GM12864 (cell line): Measurements from ENCODE around the gene NUP210.
"Not testable (repeated sequence)": the region's sequence is repeated elsewhere in the genome, so short reads cannot be mapped to it uniquely, and the experiment has no call there.

Source experiments
- DNase-seq: peaks from one replicate; pipeline ENCODE4 v3.0.0-alpha.2; 2011; ENCODE audit warnings: low read depth
- H3K4me3 ChIP-seq: 2 replicates; pipeline ENCODE4 v1.5.1; 2011; ENCODE audit warnings: mild to moderate bottlenecking, low read depth, low read length, control low read depth
- CTCF ChIP-seq: IDR thresholded peaks from 2 replicates; pipeline ENCODE4 v1.5.1; 2011; ENCODE audit warnings: low read depth, mild to moderate bottlenecking, moderate library complexity, low read length, control low read depth, inconsistent platforms; ENCODE audit errors: missing control alignments

The NUP210 gene

GRCh38 chr3:13379201-13379830 is 40.8 kb downstream of the NUP210 start:
- TF ChIP-seq CTCF = no peak
- H3K4me3 ChIP-seq = no peak overlapping the region
- DNase-seq = no peak

- no peak overlapping the region for H3K4me3 ChIP-seq
- TF ChIP-seq CTCF = no peak
- DNase-seq = no peak
Observed at GRCh38 chr3:13378155-13378554, 42.0 kb downstream of the NUP210 start.

GRCh38 chr3:13377741-13378140 is 42.4 kb downstream of the NUP210 start:
- not testable (repeated sequence) for H3K4me3 ChIP-seq, DNase-seq

DNA sequence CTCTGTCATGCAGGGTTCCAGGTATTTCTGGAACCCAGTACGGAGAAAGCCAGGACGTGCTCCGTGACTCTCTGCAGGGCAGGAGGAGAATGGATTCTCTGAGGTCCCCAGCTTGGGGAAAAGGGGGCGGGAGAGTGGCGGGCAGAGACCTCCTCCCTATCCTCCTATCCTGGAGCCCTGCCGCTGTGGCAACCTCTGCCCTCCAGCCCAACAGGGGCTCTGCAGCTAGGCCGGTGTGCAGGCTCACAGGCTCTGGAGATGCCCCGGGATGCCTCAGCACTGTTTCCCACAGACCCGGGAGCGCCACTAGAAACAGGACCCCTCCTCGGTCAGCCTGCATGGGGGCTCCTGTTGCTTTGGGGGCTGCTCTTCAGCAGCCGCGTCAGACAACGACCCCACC is 43.1 kb downstream of the NUP210 start:
- TF ChIP-seq CTCF = no peak
- no peak overlapping the region for H3K4me3 ChIP-seq
- DNase-seq = no peak

DNA sequence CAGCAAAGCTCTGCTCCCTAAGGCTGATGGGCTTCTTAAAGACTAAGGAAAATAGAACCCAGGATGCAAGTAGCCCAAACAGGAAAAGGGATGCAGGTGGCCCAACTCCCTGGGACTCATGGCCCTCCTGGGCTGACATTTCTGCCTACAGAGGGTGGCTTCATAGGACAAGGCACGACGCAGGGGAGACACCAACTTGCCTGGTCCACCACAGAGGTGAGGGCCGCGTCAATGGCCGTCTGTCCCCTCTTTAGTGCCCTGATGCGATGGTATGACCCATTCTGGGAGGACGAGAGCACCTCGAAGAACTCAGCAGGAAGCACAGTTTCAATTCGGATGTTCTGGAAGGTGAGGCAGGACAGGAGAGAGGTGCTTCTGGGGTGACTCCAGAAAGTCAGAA is 44.0 kb downstream of the NUP210 start:
- no peak overlapping the region for H3K4me3 ChIP-seq
- TF ChIP-seq CTCF = no peak
- DNase-seq = no peak

DNA sequence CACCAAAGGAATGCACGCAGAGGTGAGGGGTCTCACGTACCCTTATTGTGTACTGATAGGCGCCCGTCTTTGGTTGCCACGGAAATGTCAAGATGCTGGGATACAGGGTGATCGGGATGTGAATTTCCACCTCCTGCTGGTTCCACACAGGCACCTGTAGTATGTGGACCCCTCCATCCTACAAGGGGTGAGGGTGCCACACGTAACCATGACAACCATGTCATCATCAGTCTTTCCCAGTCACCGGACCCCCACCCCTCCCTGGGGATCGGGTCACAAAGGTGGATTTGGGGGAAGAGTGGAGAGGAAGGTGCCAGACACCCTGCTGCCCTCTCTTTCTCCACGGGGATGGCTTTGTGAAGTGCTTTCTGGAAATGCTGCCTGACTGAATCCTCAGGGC is 44.7 kb downstream of the NUP210 start:
- H3K4me3 ChIP-seq = no peak overlapping the region
- no peak for TF ChIP-seq CTCF
- DNase-seq = no peak

DNA sequence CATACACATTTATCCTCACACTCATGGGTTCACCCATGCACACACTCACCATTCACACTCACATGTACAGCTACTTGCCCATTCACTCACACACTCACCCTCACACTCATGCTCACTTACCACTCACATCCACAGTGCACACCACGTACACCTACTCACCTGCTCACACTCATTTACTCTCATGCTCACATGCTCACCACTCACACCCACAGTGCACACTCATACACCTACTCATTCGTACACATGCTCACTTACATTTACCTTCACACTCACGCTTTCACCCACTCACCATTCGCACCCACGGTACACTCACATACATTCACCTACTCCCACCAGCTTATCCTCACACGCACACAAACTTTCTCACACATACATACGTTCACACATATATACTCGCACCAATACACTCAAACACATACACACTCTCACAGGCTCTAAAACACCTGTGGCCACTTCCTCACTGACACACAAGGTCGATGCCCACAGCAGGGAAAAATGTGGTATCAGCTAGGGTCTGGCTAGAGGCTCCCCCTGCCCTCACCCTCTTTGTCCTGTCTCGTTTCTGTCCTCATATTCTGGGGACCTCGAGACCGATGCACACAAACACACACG is 46.0 kb downstream of the NUP210 start:
- DNase-seq = no peak
- no peak for TF ChIP-seq CTCF
- no peak overlapping the region for H3K4me3 ChIP-seq
